Cardiac muscle cell (in vitro differentiated cells and primary cell): ENCODE data around the gene SLFN5. TPM values are rescaled to one million over a fixed set of nuclear protein-coding genes. Genes with fewer than 3 reads are reported as not detected.
"Not testable (repeated sequence)": the region's sequence is repeated elsewhere in the genome, so short reads cannot be mapped to it uniquely, and the experiment has no call there.

Experiments
- DNase-seq, 2 donors: peaks; one replicate each; pipeline versions ENCODE4 v3.0.0 to v3.0.0-alpha.2; 2010 to 2017; ENCODE audit warnings: low read depth in 1 of 2, low spot score in 1 of 2
- H3K27ac ChIP-seq: fragments of 200-600 bp; sonication (generic); 2 replicates; pipeline ENCODE4 v1.5.1; 2016
- H3K27me3 ChIP-seq: fragments of 200-600 bp; sonication (generic); 2 replicates; pipeline ENCODE4 v1.6.0; 2016; ENCODE audit warnings: control low read depth
- H3K36me3 ChIP-seq: fragments of 200-600 bp; sonication (generic); 2 replicates; pipeline ENCODE4 v1.5.1; 2016; ENCODE audit warnings: control low read depth
- H3K4me1 ChIP-seq: fragments of 200-600 bp; sonication (generic); 2 replicates; pipeline ENCODE4 v1.8.1; 2017; ENCODE audit warnings: low read depth, mild to moderate bottlenecking, mixed run types
- H3K4me3 ChIP-seq: fragments of 200-600 bp; sonication (generic); 2 replicates; pipeline ENCODE4 v1.5.1; 2016; ENCODE audit warnings: mild to moderate bottlenecking
- H3K9me3 ChIP-seq: fragments of 200-600 bp; sonication (generic); 2 replicates; pipeline ENCODE4 v1.5.1; 2017; ENCODE audit warnings: low read depth, mild to moderate bottlenecking, control low read depth
- polyA plus RNA-seq: library from polyadenylated mRNA; unstranded; fragments of >200 nt; fragmentation: Nextera tagmentation; extraction: Ambion mirVana; gene quantifications from 2 replicates; pipeline ENCODE4 v1.2.1, GENCODE V29; 2016
- total RNA-seq: library from RNA; depleted of rRNA; stranded (reverse); fragments of >200 nt; gene quantifications from 2 replicates; pipeline ENCODE4 v1.2.3, GENCODE V29; 2016
- TF ChIP-seq, protein P1 (sequence below): IDR thresholded peaks from 2 replicates; pipeline ENCODE4 v1.5.1; 2012; ENCODE audit warnings: low read depth, mild to moderate bottlenecking, low read length

The SLFN5 gene
- total and polyA plus RNA-seq, 2 experiments from 2014 or later: 2.7 to 8.3 TPM

DNA sequence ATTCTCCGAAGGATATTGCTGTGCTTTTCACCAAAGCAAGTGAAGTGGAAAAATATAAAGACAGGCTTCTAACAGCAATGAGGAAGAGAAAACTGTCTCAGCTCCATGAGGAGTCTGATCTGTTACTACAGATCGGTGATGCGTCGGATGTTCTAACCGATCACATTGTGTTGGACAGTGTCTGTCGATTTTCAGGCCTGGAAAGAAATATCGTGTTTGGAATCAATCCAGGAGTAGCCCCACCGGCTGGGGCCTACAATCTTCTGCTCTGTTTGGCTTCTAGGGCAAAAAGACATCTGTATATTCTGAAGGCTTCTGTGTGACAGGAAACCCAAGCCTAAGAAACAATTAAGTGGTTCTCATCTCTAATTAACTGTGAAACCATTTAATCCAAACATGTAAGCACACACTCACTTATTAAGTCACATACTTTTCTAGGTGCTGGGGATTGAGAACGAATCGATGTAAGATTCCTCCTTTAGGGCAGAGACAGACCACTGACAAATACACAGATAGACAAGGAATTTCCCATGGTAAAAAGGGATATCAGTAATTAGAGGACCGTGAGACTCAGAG is 22.8 kb downstream of the SLFN5 start:
- no peak overlapping the region for H3K27ac ChIP-seq
- no peak for DNase-seq
- TF ChIP-seq, protein P1, sequence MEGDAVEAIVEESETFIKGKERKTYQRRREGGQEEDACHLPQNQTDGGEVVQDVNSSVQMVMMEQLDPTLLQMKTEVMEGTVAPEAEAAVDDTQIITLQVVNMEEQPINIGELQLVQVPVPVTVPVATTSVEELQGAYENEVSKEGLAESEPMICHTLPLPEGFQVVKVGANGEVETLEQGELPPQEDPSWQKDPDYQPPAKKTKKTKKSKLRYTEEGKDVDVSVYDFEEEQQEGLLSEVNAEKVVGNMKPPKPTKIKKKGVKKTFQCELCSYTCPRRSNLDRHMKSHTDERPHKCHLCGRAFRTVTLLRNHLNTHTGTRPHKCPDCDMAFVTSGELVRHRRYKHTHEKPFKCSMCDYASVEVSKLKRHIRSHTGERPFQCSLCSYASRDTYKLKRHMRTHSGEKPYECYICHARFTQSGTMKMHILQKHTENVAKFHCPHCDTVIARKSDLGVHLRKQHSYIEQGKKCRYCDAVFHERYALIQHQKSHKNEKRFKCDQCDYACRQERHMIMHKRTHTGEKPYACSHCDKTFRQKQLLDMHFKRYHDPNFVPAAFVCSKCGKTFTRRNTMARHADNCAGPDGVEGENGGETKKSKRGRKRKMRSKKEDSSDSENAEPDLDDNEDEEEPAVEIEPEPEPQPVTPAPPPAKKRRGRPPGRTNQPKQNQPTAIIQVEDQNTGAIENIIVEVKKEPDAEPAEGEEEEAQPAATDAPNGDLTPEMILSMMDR: no peak
- H3K4me1 ChIP-seq: no peaks in the 10 kb centered on the region
- no peak overlapping the region for H3K4me3 ChIP-seq
- no peaks in the 10 kb centered on the region for H3K9me3 ChIP-seq
- no peaks in the 10 kb centered on the region for H3K27me3 ChIP-seq
- peaks cover 16% of the 10 kb centered on the region for H3K36me3 ChIP-seq

DNA sequence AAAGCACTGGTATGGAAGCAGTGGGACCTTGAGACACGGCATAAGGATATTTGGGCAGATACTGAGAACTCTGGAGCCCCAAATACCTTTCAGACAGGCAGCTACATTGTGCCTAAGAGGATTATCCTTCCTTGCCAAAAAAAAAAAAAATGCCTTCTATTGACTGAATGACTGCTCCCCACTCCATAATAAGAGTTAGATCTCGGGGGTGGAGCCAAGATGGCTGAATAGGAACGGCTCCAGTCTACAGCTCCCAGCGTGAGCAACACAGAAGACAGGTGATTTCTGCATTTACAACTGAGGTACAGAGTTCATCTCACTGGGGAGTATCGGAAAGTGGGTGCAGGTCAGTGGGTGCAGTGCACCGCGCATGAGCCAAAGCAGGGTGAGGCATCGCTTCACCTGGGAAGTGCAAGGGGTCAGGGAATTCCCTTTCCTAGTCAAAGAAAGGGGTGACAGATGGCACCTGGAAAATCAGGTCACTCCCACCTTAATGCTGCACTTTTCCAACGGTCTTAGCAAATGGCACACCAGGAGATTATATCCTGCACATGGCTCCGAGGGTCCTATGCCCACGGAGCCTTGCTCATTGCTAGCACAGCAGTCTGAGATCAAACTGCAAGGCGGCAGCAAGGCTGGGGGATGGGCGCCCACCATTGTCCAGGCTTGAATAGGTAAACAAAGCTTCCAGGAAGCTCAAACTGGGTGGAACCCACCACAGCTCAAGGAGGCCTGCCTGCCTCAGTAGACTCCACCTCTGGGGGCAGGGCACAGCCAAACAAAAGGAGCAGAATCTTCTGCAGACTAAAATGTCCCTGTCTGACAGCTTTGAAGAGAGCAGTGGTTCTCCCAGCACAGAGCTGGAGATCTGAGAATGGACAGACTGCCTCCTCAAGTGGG is 31.5 kb downstream of the SLFN5 start:
- H3K27ac ChIP-seq, H3K4me1 ChIP-seq, H3K9me3 ChIP-seq, H3K27me3 ChIP-seq, H3K4me3 ChIP-seq, H3K36me3 ChIP-seq, DNase-seq: not testable (repeated sequence)

DNA sequence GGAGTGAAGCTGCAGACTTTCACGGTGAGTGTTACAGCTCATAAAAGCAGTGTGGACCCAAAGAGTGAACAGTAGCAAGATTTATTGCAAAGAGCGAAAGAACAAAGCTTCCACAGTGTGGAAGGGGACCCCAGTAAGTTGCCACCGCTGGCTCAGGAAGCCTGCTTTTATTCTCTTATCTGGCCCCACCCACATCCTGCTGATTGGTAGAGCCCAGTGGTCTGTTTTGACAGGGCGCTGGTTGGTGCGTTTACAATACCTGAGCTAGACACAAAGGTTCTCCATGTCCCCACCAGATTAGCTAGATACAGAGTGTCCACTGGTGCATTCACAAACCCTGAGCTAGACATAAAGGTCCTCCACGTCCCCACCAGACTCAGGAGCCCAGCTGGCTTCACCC is 35.6 kb downstream of the SLFN5 start:
- not testable (repeated sequence) for H3K36me3 ChIP-seq, H3K4me3 ChIP-seq, H3K4me1 ChIP-seq, DNase-seq, H3K9me3 ChIP-seq, H3K27me3 ChIP-seq, H3K27ac ChIP-seq

DNA sequence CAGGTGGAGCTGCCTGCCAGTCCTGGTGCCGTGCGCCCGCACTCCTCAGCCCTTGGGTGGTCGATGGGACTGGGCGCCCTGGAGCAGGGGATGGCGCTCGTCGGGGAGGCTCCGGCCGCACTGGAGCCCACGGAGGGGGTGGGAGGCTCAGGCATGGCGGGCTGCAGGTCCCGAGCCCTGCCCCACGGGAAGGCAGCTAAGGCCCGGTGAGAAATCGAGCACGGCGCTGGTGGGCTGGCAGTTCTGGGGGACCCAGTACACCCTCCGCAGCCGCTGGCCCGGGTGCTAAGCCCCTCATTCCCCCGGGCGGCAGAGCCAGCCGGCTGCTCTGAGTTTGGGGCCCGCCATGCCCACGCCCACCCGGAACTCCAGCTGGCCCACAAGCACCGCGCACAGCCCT is 36.0 kb downstream of the SLFN5 start:
- H3K36me3 ChIP-seq, DNase-seq, H3K4me1 ChIP-seq, H3K27me3 ChIP-seq, H3K27ac ChIP-seq, H3K9me3 ChIP-seq, H3K4me3 ChIP-seq: not testable (repeated sequence)

DNA sequence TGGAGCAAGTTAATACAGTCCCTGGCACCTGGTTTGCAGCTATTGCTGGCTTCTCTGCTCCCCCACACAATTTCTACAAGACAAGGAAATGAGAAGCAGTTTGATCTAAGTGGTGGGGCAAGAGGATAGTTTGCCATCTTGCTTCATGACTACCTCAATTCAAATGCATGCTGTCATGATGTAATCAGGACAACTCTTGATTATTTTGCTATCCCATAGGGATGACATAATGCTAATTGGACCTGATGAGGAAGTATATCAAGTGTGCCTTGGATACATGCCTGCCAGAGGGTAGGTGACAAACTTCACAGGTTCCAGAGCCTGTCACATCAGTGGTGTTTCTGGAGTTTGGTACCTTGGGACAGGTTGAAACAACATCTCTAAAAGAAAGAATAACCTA is 40.9 kb downstream of the SLFN5 start:
- H3K36me3 ChIP-seq: no peaks in the 10 kb centered on the region
- H3K27ac ChIP-seq: no peak overlapping the region
- no peaks in the 10 kb centered on the region for H3K9me3 ChIP-seq
- H3K4me1 ChIP-seq: no peaks in the 10 kb centered on the region
- no peak for DNase-seq
- TF ChIP-seq, protein P1: no peak
- no peak overlapping the region for H3K4me3 ChIP-seq
- H3K27me3 ChIP-seq: no peaks in the 10 kb centered on the region

DNA sequence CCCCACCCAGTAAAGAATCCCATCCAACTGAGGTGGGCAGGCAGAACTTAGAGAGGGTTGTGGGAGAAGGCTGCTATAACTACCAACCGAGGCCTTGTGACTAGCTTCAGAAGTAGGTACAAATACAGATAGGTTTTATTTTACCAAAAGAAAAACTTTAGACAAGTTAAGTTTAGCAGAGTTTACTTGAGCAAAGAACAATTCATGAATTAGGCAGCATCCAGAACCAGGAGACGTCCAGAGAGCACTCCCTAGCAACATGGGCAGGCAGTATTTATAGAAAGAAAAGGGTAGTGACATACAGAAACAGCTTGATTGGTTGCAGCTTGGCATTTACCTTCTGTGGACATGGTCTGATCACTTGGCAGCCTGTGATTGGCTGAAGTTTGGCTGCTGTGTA is 42.1 kb downstream of the SLFN5 start:
- Histone ChIP-seq H3K9me3 (no peaks in the 10 kb centered on the region), H3K4me1 (no peaks in the 10 kb centered on the region), H3K27ac (no peak overlapping the region), H3K4me3 (no peak overlapping the region), H3K36me3 (no peaks in the 10 kb centered on the region), H3K27me3 (no peaks in the 10 kb centered on the region)
- TF ChIP-seq, protein P1: no peak
- no peak for DNase-seq

DNA sequence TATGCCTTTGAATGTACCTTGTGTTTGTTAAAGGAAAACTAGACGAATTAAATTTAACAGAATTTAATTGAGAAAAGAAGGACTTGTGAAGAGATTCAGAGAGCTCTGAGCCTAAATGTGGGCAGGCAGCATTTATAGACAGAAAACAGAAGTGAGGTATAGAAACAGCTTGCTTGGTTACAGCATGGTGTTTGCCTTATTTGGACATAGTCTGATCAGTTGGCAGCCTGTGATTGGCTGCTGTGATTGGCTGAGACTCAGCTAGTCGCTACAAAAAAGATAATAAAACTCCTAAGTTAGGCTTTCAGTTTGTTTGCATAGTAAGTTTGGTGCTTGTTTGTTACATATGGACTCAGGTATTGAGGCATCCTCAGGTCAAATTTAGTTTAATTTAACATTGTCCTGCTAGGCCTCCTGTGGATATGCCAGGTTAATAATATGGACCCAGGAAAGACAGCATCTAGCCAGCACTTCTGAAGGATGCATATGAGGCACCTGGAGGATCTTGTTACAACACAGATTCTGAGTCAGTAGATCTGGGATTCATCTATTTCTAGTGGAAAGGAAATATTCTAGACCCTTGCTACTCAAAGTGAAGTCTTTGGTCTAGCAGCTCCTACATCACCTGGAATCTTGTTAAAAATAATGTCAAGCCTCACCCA is 43.4 kb downstream of the SLFN5 start:
- Histone ChIP-seq H3K27ac (no peak overlapping the region), H3K4me3 (no peak overlapping the region)
- TF ChIP-seq, protein P1: no peak

More for the DNA sequence above, 43.4 kb downstream of the SLFN5 start:
- H3K36me3 ChIP-seq: no peaks in the 10 kb centered on the region
- H3K9me3 ChIP-seq: no peaks in the 10 kb centered on the region
- no peaks in the 10 kb centered on the region for H3K27me3 ChIP-seq
- no peaks in the 10 kb centered on the region for H3K4me1 ChIP-seq
- DNase-seq: peak in 1 of 2 donors; percentile 41
